Fibroblast of pulmonary artery (primary cell): ENCODE results near the gene SCYGR7.

Source experiments
- DNase-seq: peaks from one replicate; pipeline ENCODE4 v3.0.0-alpha.2; 2010; ENCODE audit warnings: low read depth
- H3K4me3 ChIP-seq: replicated peaks from 2 replicates; pipeline ENCODE4 v1.5.1; 2011; ENCODE audit warnings: low read depth, mild to moderate bottlenecking, control low read depth, low read length, moderate library complexity
- TF ChIP-seq, protein P1 (sequence below): IDR thresholded peaks from 2 replicates; pipeline ENCODE4 v1.5.1; 2011; ENCODE audit warnings: mild to moderate bottlenecking, control low read depth, low read length, inconsistent platforms; ENCODE audit errors: missing control alignments

SCYGR7 gene

DNA sequence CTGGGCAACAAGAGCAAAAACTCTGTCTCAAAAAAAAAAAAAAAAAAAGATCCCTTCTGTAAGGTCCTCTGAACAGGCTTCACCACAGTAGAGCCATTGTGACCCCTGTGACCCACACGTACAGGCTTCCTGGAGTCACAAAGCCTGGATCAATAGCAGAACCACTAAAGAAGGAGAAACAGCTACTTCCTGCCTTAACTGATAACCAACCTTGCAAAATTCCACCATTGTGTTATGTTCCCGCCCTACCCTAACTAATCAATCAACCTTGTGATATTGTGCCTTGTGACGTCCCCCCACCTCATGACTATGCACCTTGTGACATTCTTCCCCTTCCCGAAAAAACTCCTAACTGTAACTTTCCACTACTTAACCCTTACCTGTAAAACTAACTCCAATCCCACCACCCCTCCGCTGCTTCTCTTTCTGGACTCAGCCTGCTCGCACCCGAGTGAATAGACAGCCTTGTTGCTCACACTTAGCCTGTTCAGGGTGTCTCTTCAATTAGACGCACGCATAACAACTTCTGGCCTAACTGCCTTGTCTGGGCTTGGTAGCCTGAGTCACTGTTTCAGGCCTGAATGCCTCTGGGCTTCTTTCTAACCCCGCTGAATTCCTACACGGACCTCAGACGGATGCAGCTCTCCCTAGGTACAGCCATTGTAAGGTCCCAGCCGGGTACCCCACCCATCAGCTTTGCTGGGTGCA, 31.4 kb downstream of the SCYGR7 start:
- no peak overlapping the region for H3K4me3 ChIP-seq
- DNase-seq, result no peak
- TF ChIP-seq, protein P1, sequence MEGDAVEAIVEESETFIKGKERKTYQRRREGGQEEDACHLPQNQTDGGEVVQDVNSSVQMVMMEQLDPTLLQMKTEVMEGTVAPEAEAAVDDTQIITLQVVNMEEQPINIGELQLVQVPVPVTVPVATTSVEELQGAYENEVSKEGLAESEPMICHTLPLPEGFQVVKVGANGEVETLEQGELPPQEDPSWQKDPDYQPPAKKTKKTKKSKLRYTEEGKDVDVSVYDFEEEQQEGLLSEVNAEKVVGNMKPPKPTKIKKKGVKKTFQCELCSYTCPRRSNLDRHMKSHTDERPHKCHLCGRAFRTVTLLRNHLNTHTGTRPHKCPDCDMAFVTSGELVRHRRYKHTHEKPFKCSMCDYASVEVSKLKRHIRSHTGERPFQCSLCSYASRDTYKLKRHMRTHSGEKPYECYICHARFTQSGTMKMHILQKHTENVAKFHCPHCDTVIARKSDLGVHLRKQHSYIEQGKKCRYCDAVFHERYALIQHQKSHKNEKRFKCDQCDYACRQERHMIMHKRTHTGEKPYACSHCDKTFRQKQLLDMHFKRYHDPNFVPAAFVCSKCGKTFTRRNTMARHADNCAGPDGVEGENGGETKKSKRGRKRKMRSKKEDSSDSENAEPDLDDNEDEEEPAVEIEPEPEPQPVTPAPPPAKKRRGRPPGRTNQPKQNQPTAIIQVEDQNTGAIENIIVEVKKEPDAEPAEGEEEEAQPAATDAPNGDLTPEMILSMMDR, result no peak

- TF ChIP-seq, protein P1, result no peak
- no peak for DNase-seq
- no peak overlapping the region for H3K4me3 ChIP-seq
These were observed 33.8 kb downstream of the SCYGR7 start for GRCh38 chr2:227761740-227762476.

GRCh38 chr2:227765788-227766372, 37.7 kb downstream of the SCYGR7 start:
- TF ChIP-seq, protein P1, result no peak
- peak; percentile 26 for DNase-seq
- H3K4me3 ChIP-seq, result no peak overlapping the region

DNA sequence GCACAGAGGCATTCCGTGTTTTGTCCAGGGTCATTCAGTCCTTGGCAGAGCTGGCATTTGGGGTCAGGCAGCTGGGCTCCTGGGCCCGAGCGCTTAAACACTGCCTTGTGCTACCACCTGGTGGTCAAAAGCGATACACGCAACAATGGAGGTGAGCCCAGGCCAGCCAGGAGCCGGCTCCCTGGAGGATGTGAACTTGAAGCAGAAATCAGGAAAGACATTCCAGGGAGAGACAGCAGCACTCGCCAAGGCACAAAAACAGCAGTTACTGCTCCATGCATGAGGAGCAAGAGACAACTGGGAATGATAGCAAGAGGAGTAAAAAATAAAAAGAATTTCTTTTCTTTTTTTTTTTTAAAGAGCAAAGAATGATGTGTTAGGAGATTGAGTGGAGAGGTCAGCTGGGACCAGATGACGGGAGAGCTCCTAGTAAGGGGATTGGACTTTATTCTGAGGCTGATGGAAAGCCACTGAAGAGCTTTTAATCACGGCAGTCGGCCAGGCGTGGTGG, 38.3 kb downstream of the SCYGR7 start:
- peak; percentile 86 for DNase-seq
- TF ChIP-seq, protein P1, result peak; percentile 79
- no peak overlapping the region for H3K4me3 ChIP-seq

- no peak overlapping the region for H3K4me3 ChIP-seq
- TF ChIP-seq, protein P1, result no peak
- no peak for DNase-seq
These were observed 39.7 kb downstream of the SCYGR7 start for GRCh38 chr2:227767830-227768229.

GRCh38 chr2:227772197-227772661, 44.1 kb downstream of the SCYGR7 start:
- H3K4me3 ChIP-seq, result no peak overlapping the region
- TF ChIP-seq, protein P1, result no peak
- no peak for DNase-seq
